BE2C (cell line): Measurements from ENCODE around the gene ENTPD8.

Source experiments
- DNase-seq: peaks from one replicate; pipeline ENCODE4 v3.0.0-alpha.2; 2020
- H3K27me3 ChIP-seq: fragments of 250-450 bp; sonication (Bioruptor Pico); 2 replicates; pipeline ENCODE4 v1.5.1; 2020; ENCODE audit warnings: mild to moderate bottlenecking
- H3K36me3 ChIP-seq: fragments of 250-450 bp; sonication (Bioruptor Pico); 2 replicates; pipeline ENCODE4 v1.5.1; 2020; ENCODE audit warnings: mild to moderate bottlenecking
- H3K4me1 ChIP-seq: fragments of 250-450 bp; sonication (Bioruptor Pico); 2 replicates; pipeline ENCODE4 v1.5.1; 2020
- H3K4me3 ChIP-seq: 2 replicates; pipeline ENCODE4 v1.5.1; 2011; ENCODE audit warnings: low read depth, low read length
- H3K9me3 ChIP-seq: fragments of 250-450 bp; sonication (Bioruptor Pico); 2 replicates; pipeline ENCODE4 v1.5.1; 2020
- CTCF ChIP-seq: IDR thresholded peaks from 2 replicates; pipeline ENCODE4 v1.5.1; 2012; ENCODE audit warnings: mild to moderate bottlenecking, low read depth, low read length

ENTPD8 gene

DNA sequence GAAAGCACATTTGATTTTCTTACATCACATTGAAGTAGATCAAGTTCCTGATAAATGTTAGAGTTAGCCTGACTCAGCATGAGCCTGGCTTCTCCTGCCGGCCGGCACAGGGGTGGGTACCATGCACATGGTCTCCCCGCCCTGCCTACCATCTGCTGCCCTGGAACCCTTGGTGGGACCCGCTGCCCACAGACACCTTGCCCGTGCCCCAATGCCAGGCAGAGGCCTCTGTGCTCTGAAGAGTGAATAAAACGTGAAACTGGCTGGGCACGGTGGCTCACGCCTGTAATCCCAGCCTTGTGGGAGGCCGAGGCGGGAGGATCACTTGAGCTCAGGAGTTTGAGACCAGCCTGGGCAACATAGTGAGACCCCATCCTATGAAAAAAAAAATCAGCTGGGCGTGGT lies 35.5 kb downstream of the ENTPD8 start:
- H3K4me3 ChIP-seq: no peak overlapping the region
- TF ChIP-seq CTCF: no peak
- no peak for DNase-seq
- no peaks in the 10 kb centered on the region for H3K27me3 ChIP-seq
- H3K4me1 ChIP-seq: peaks cover 12% of the 10 kb centered on the region
- H3K9me3 ChIP-seq: peaks cover 3% of the 10 kb centered on the region; the same call in 1 of the 2 replicates
- H3K36me3 ChIP-seq: no peaks in the 10 kb centered on the region

- Histone ChIP-seq H3K4me3 (no peak overlapping the region), H3K9me3 (peaks cover 3% of the 10 kb centered on the region; the same call in 1 of the 2 replicates), H3K27me3 (no peaks in the 10 kb centered on the region), H3K4me1 (peaks cover 12% of the 10 kb centered on the region), H3K36me3 (no peaks in the 10 kb centered on the region)
- no peak for TF ChIP-seq CTCF
- no peak for DNase-seq
Observed at GRCh38 chr9:137404961-137405567, 36.1 kb downstream of the ENTPD8 start.

GRCh38 chr9:137403269-137403668 lies 37.9 kb downstream of the ENTPD8 start:
- DNase-seq: no peak
- Histone ChIP-seq H3K4me1 (peaks cover 12% of the 10 kb centered on the region), H3K36me3 (no peaks in the 10 kb centered on the region), H3K27me3 (no peaks in the 10 kb centered on the region), H3K4me3 (no peak overlapping the region), H3K9me3 (peaks cover 3% of the 10 kb centered on the region; the same call in 1 of the 2 replicates)
- no peak for TF ChIP-seq CTCF

- Histone ChIP-seq H3K9me3 (peaks cover 3% of the 10 kb centered on the region; the same call in 1 of the 2 replicates), H3K4me1 (peaks cover 12% of the 10 kb centered on the region), H3K4me3 (no peak overlapping the region), H3K36me3 (no peaks in the 10 kb centered on the region), H3K27me3 (no peaks in the 10 kb centered on the region)
- DNase-seq: no peak
- TF ChIP-seq CTCF: no peak
Observed at GRCh38 chr9:137402746-137403145, 38.4 kb downstream of the ENTPD8 start.

- TF ChIP-seq CTCF: no peak
- no peaks in the 10 kb centered on the region for H3K27me3 ChIP-seq
- peaks cover 3% of the 10 kb centered on the region; the same call in 1 of the 2 replicates for H3K9me3 ChIP-seq
- H3K36me3 ChIP-seq: no peaks in the 10 kb centered on the region
- H3K4me3 ChIP-seq: no peak overlapping the region
- H3K4me1 ChIP-seq: peaks cover 4% of the 10 kb centered on the region
- DNase-seq: no peak
Observed at GRCh38 chr9:137398561-137399468, 42.3 kb downstream of the ENTPD8 start.
